ENCODE data around the gene SAMD3.

SAMD3 gene

DNA sequence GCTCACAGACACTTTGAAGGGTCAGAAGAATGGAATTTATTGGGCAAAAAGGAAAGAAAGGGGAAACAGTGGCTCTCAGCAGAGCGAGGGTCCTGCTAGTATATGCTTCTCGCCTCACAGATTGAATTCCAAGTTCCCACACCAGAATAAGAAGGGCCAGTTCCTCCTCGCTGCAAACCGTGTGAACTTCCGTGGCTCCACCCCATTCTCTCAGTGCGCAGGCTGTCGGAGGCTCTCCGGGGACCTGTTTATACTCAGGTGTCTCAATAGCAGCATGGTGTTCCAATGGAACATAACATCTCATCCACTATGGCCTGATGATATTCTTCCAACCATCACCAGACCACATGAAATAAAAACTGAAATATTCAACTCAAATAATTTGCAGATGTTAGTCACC, 4.6 kb downstream of the SAMD3 start:
- H3K4me3 ChIP-seq = no peak overlapping the region
- no peak overlapping the region for H3K9ac ChIP-seq (ENCODE audit: insufficient read length)
- H3K9me3 ChIP-seq (ENCODE audit: low read depth, low read length) = no peaks in the 10 kb centered on the region
- no peak overlapping the region for H3K27ac ChIP-seq
- TF ChIP-seq FOXP2 (optimal IDR thresholded peaks at IDR 0.05; ENCODE audit: control extremely low read depth, extremely low read length, insufficient read depth) (no peak), POLR2AphosphoS5 (IDR thresholded peaks at IDR 0.05; ENCODE audit: borderline replicate concordance, low read depth, low read length) (no peak), EZH2 (IDR thresholded peaks at IDR 0.05) (no peak)
- DNase-seq (ENCODE audit: low read depth, low spot score) = no peak
- H3K36me3 ChIP-seq (ENCODE audit: insufficient read depth, low read length) = no peaks in the 10 kb centered on the region

DNA sequence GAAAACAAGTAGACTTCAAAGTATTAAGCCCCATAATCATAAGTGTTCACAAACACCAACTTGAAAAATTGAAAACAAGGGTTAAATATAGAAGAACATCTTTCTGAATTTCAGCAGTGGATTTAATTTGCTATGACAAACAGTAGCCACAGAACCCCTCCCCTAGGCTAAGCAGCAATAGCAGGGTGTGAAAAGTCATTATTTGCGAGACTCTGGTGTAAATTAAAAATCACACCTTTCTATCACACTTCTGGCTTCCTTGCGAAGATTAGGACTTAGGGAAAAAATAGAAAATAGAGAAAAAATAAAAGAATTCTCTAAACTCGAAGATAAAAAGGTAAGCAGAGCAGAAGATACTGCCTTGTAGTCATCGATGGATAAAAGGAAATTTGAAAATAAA, 6.1 kb downstream of the SAMD3 start:
- no peak overlapping the region for H3K9ac ChIP-seq (ENCODE audit: insufficient read length)
- H3K36me3 ChIP-seq (ENCODE audit: insufficient read depth, low read length) = no peaks in the 10 kb centered on the region
- TF ChIP-seq FOXP2 (optimal IDR thresholded peaks at IDR 0.05; ENCODE audit: control extremely low read depth, extremely low read length, insufficient read depth) = no peak
- TF ChIP-seq POLR2AphosphoS5 (IDR thresholded peaks at IDR 0.05; ENCODE audit: borderline replicate concordance, low read depth, low read length) = no peak
- no peak for TF ChIP-seq EZH2 (IDR thresholded peaks at IDR 0.05)
- no peak overlapping the region for H3K27ac ChIP-seq
- DNase-seq (ENCODE audit: low read depth, low spot score) = no peak
- no peaks in the 10 kb centered on the region for H3K9me3 ChIP-seq (ENCODE audit: low read depth, low read length)
- no peak overlapping the region for H3K4me3 ChIP-seq

DNA sequence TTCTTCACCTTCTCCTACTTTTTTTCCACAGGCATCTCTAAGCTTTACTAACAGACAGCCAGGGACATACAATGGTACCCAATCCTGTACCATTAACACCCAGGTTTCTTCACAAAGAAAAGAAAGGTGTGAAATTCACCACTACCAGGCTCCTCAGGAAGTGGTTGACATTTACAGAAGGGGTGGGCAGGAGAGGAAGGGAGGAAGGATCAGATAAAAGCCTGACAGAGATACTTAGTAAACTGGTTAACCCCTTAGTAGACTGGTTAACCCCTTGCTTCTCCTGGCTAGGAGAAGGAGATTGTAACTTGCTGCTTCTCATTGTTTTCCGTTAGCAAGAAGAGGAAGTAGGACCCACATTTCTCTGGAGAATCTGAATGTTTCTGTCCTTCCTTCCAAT, 7.2 kb downstream of the SAMD3 start:
- no peak for TF ChIP-seq FOXP2 (optimal IDR thresholded peaks at IDR 0.05; ENCODE audit: control extremely low read depth, extremely low read length, insufficient read depth)
- no peak for TF ChIP-seq POLR2AphosphoS5 (IDR thresholded peaks at IDR 0.05; ENCODE audit: borderline replicate concordance, low read depth, low read length)
- no peak for TF ChIP-seq EZH2 (IDR thresholded peaks at IDR 0.05)
- Histone ChIP-seq H3K9ac (ENCODE audit: insufficient read length) (no peak overlapping the region), H3K9me3 (ENCODE audit: low read depth, low read length) (no peaks in the 10 kb centered on the region), H3K4me3 (no peak overlapping the region), H3K27ac (no peak overlapping the region), H3K36me3 (ENCODE audit: insufficient read depth, low read length) (no peaks in the 10 kb centered on the region)
- DNase-seq (ENCODE audit: low read depth, low spot score) = no peak

DNA sequence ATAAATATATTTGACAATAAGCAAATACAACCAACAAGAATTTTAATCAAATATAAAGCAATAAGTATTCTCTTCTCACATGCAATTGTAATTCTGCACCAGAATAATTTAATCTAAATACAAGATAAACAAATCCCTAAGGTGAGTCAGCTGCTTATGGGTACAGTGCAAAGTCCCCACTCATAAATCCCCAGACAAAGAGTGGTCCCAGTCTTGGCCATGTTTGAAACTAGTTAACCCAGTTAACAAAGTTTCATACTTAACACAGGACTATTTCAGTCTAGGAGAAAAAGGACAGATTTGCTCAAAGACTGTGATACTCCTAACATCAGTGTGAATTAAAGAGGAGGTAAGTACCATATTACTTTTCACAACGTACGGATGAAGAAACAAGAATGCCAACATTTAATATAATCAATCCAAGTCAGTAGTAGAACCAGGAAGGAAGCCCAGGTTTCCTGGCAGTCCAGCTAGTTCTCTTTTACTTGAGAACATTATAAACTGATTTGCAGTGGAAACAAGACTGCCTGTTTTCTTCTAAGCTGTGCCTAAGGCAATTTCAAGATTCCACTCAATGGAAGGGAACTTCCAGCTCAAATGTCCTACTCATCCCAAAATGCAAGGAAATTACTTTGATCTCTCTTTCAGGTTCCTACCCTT, 10.4 kb downstream of the SAMD3 start:
- Histone ChIP-seq H3K4me3 (no peak overlapping the region), H3K9me3 (ENCODE audit: low read depth, low read length) (no peaks in the 10 kb centered on the region), H3K9ac (ENCODE audit: insufficient read length) (no peak overlapping the region), H3K36me3 (ENCODE audit: insufficient read depth, low read length) (no peaks in the 10 kb centered on the region), H3K27ac (no peak overlapping the region)
- no peak for TF ChIP-seq POLR2AphosphoS5 (IDR thresholded peaks at IDR 0.05; ENCODE audit: borderline replicate concordance, low read depth, low read length)
- no peak for TF ChIP-seq EZH2 (IDR thresholded peaks at IDR 0.05)
- no peak for TF ChIP-seq FOXP2 (optimal IDR thresholded peaks at IDR 0.05; ENCODE audit: control extremely low read depth, extremely low read length, insufficient read depth)
- DNase-seq (ENCODE audit: low read depth, low spot score) = no peak

DNA sequence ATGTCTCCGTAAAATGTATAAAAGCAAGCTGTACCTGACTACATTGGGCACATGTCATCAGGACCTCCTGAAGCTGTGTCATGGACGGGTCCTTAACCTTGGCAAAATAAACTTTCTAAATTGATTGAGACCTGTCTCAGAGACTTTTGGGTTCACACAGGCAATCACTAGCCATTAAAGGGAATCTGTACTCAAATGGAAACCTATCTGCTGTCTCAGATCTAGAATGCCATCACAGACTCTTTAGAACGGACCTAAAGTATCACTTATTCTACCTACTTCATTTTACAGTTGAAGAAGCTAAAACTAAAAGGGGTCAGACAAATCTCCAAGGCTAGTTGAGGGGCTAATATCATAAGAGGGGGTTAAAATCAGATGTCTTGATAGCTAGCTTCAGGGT, 11.1 kb downstream of the SAMD3 start:
- no peak for TF ChIP-seq EZH2 (IDR thresholded peaks at IDR 0.05)
- TF ChIP-seq POLR2AphosphoS5 (IDR thresholded peaks at IDR 0.05; ENCODE audit: borderline replicate concordance, low read depth, low read length) = no peak
- no peak for TF ChIP-seq FOXP2 (optimal IDR thresholded peaks at IDR 0.05; ENCODE audit: control extremely low read depth, extremely low read length, insufficient read depth)
- Histone ChIP-seq H3K4me3 (no peak overlapping the region), H3K27ac (no peak overlapping the region), H3K9ac (ENCODE audit: insufficient read length) (no peak overlapping the region), H3K9me3 (ENCODE audit: low read depth, low read length) (no peaks in the 10 kb centered on the region), H3K36me3 (ENCODE audit: insufficient read depth, low read length) (no peaks in the 10 kb centered on the region)
- DNase-seq (ENCODE audit: low read depth, low spot score) = no peak

DNA sequence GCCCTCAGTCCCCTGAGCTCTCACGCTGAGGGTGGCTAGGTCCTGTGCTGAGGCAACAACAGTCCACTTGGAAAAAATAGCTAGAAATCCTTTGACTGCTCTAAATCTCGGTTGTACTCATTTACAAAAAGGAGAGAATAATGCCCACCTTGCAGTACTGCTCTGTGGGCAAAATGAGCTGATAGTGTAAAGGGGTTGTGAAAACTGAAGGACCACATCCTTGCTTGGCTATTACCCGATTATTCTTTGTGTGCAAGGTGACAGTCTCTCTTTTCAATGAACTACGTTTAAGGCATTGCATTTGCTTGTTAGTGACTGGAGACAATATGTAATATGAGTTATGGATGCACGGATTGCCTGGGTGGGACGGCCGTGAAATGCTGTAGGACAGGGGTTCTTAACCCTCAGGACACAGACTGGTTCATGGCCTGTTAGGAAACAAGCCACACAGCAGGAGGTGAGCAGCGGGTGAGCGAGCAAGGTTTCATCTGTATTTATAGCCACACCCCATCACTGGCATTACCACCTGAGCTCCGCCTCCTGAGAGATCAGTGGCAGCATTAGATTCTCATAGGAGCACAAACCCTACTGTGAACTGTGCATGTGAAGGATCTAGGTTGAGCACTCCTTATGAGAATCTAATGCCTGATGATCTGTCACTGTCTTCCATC, 14.6 kb downstream of the SAMD3 start:
- Histone ChIP-seq H3K27ac (no peak overlapping the region), H3K9ac (ENCODE audit: insufficient read length) (no peak overlapping the region)
- no peak for DNase-seq (ENCODE audit: low read depth, low spot score)

DNA sequence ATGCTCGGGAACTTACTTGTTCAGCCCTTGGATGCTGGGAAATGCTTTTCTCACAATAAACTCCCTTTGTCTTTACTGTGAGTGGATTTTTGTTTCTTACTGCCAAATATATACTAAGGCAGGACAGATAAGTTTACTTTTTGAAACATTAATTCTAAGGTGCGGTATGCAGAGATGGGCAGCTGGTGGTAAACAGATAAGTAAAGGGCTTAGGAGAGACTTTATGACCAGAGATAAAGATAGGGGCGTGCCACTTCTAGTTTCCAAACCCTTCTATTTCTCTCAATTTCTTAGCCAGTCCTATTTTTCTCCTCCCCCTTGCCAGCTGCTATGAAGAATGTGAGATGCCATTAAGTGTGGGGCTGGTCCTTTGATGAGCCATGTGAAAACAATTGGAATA, 16.3 kb downstream of the SAMD3 start:
- Histone ChIP-seq H3K36me3 (ENCODE audit: insufficient read depth, low read length) (no peaks in the 10 kb centered on the region), H3K27ac (no peak overlapping the region), H3K9me3 (ENCODE audit: low read depth, low read length) (no peaks in the 10 kb centered on the region), H3K4me3 (no peak overlapping the region), H3K9ac (ENCODE audit: insufficient read length) (no peak overlapping the region)
- no peak for TF ChIP-seq POLR2AphosphoS5 (IDR thresholded peaks at IDR 0.05; ENCODE audit: borderline replicate concordance, low read depth, low read length)
- no peak for DNase-seq (ENCODE audit: low read depth, low spot score)

More for the DNA sequence above, 14.6 kb downstream of the SAMD3 start:
- Histone ChIP-seq H3K9me3 (ENCODE audit: low read depth, low read length) (no peaks in the 10 kb centered on the region), H3K36me3 (ENCODE audit: insufficient read depth, low read length) (no peaks in the 10 kb centered on the region), H3K4me3 (no peak overlapping the region)
- TF ChIP-seq POLR2AphosphoS5 (IDR thresholded peaks at IDR 0.05; ENCODE audit: borderline replicate concordance, low read depth, low read length) (no peak), FOXP2 (optimal IDR thresholded peaks at IDR 0.05; ENCODE audit: control extremely low read depth, extremely low read length, insufficient read depth) (no peak), EZH2 (IDR thresholded peaks at IDR 0.05) (no peak)

DNA sequence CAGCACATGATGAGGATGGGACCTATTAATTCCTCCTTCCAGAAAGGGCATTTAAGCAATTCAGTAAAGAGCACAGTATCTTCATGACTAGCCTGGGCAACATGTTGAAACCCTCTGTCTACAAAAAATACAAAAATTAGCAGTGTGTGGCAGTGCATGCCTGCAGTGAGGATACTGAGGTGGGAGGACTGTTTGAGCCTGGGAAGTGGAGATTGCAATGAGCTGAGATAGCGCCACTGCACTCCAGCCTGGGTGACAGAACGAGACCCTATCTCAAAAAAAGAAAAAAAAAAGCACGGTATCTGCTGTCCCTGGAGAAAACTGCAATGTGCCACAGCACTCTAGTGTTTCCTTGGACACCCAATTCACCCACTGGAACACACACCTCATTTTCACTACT, 18.4 kb downstream of the SAMD3 start:
- H3K27ac ChIP-seq = no peak overlapping the region
- H3K9ac ChIP-seq (ENCODE audit: insufficient read length) = no peak overlapping the region
- no peak for TF ChIP-seq FOXP2 (optimal IDR thresholded peaks at IDR 0.05; ENCODE audit: control extremely low read depth, extremely low read length, insufficient read depth)
- no peak for TF ChIP-seq EZH2 (IDR thresholded peaks at IDR 0.05)
- no peak for TF ChIP-seq POLR2AphosphoS5 (IDR thresholded peaks at IDR 0.05; ENCODE audit: borderline replicate concordance, low read depth, low read length)
- no peaks in the 10 kb centered on the region for H3K36me3 ChIP-seq (ENCODE audit: insufficient read depth, low read length)
- DNase-seq (ENCODE audit: low read depth, low spot score) = no peak
- H3K9me3 ChIP-seq (ENCODE audit: low read depth, low read length) = no peaks in the 10 kb centered on the region
- H3K4me3 ChIP-seq = no peak overlapping the region

DNA sequence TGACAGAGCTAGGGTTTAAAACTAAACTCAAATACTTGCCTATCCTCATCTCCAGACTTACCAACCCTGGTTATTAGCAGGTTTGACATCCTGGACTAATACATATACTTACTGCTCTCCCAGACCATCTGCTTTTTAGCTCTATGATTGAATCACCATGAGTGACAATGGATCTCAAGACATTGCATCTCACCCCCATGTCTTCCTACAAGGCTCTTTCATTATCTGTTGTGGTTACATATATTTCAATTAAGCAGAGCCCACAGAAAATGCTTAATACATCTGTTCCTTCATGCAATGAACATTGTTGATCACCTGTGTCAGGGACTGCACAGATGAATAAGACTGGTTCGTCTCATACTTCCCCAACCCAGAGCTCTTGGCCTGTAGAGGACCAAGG, 19.4 kb downstream of the SAMD3 start:
- no peak overlapping the region for H3K27ac ChIP-seq
- H3K9me3 ChIP-seq (ENCODE audit: low read depth, low read length) = no peaks in the 10 kb centered on the region
- H3K9ac ChIP-seq (ENCODE audit: insufficient read length) = no peak overlapping the region
- no peak overlapping the region for H3K4me3 ChIP-seq
- TF ChIP-seq FOXP2 (optimal IDR thresholded peaks at IDR 0.05; ENCODE audit: control extremely low read depth, extremely low read length, insufficient read depth) (no peak), POLR2AphosphoS5 (IDR thresholded peaks at IDR 0.05; ENCODE audit: borderline replicate concordance, low read depth, low read length) (no peak), EZH2 (IDR thresholded peaks at IDR 0.05) (no peak)
- DNase-seq (ENCODE audit: low read depth, low spot score) = no peak
- H3K36me3 ChIP-seq (ENCODE audit: insufficient read depth, low read length) = no peaks in the 10 kb centered on the region

Measured in SK-N-MC (cell line).